Caco-2 (cell line): ENCODE measurements around the gene FOXL3. TPM values are rescaled to one million over a fixed set of nuclear protein-coding genes. Genes with fewer than 3 reads are reported as not detected.

Experiments
- BruUV-seq: library from RNA; stranded (reverse); fragments of 400-500 nt; replicated peaks from 2 replicates; lab custom pipeline; 2021; lab: Mats Ljungman, UMichigan
- CTCF ChIA-PET: fragments of 300-600 bp; sonication (Branson Sonifier 250); formaldehyde crosslinking; loops from one replicate; lab custom pipeline; 2022; ENCODE audit warnings: antibody characterized with exemption; lab: Charles Lee
- POLR2A ChIA-PET: fragments of 300-600 bp; sonication (Branson Sonifier 250); formaldehyde crosslinking; loops from one replicate; lab custom pipeline; 2022; ENCODE audit warnings: antibody characterized with exemption; lab: Charles Lee
- DNase-seq, 2 experiments: peaks; one replicate each; pipeline versions ENCODE4 v3.0.0 to v3.0.0-alpha.2; 2020 to 2022
- H3K27me3 ChIP-seq: replicated peaks from 2 replicates; pipeline ENCODE4 v1.6.0; 2011; ENCODE audit warnings: low read length; ENCODE audit not compliant: control insufficient read depth, insufficient read depth
- H3K36me3 ChIP-seq: 2 replicates; pipeline ENCODE4 v1.5.1; 2011; ENCODE audit warnings: low read length; ENCODE audit not compliant: control insufficient read depth, insufficient read depth
- H3K4me1 ChIP-seq: fragments of 250-450 bp; sonication (Bioruptor Pico); 2 replicates; pipeline ENCODE4 v1.5.1; 2020; ENCODE audit warnings: mild to moderate bottlenecking
- H3K4me3 ChIP-seq: 2 replicates; pipeline ENCODE4 v1.5.1; 2011; ENCODE audit warnings: low read depth, mild to moderate bottlenecking, control low read depth, low read length
- H3K9me3 ChIP-seq: fragments of 250-450 bp; sonication (Bioruptor Pico); 2 replicates; pipeline ENCODE4 v1.5.1; 2020; ENCODE audit warnings: mild to moderate bottlenecking, moderate library complexity
- H3K27ac Mint-ChIP-seq: one replicate; pipeline ENCODE4 v1.8.0; 2022; ENCODE audit warnings: mixed read lengths; ENCODE audit not compliant: unreplicated experiment
- H3K27me3 Mint-ChIP-seq: one replicate; pipeline ENCODE4 v1.8.0; 2022; ENCODE audit warnings: mixed read lengths; ENCODE audit not compliant: insufficient read depth, unreplicated experiment
- H3K36me3 Mint-ChIP-seq: one replicate; pipeline ENCODE4 v1.8.0; 2022; ENCODE audit warnings: mild to moderate bottlenecking, mixed read lengths; ENCODE audit not compliant: insufficient read depth, unreplicated experiment
- H3K4me1 Mint-ChIP-seq: one replicate; pipeline ENCODE4 v1.8.0; 2022; ENCODE audit warnings: low read depth, mixed read lengths; ENCODE audit not compliant: unreplicated experiment
- H3K4me3 Mint-ChIP-seq: one replicate; pipeline ENCODE4 v1.8.0; 2022; ENCODE audit warnings: mild to moderate bottlenecking, moderate library complexity, mixed read lengths; ENCODE audit not compliant: unreplicated experiment
- H3K9me3 Mint-ChIP-seq: one replicate; pipeline ENCODE4 v1.8.0; 2022; ENCODE audit warnings: mixed read lengths; ENCODE audit not compliant: unreplicated experiment
- CTCF ChIP-seq, 2 experiments: fragments of 200-600 bp in 1 of 2; IDR thresholded peaks; 1 replicate in 1 of 2; 2 replicates in 1 of 2; pipeline versions ENCODE4 v1.5.1 to v1.8.0; 2011 to 2022; ENCODE audit warnings: antibody characterized with exemption in 1 of 2, control low read depth in 1 of 2, inconsistent platforms in 1 of 2, low read depth in 1 of 2, low read length in 1 of 2, mild to moderate bottlenecking in 1 of 2, moderate library complexity in 1 of 2; ENCODE audit not compliant: insufficient read depth in 1 of 2, severe bottlenecking in 1 of 2, unreplicated experiment in 1 of 2
- intact Hi-C: fragments of 100-400 bp; cut with micrococcal nuclease; formaldehyde crosslinking; loops from one replicate; pipeline ENCODE4 v1.10.0; 2022; ENCODE audit not compliant: unreplicated experiment
- total RNA-seq: library from RNA; stranded (reverse); gene quantifications from 2 replicates; pipeline ENCODE4 v1.2.3, GENCODE V29; 2022

Gene FOXL3
- total RNA-seq, 1 experiment from 2014 or later: not detected

GRCh38 chr7:266851-267840 lies 22.8 kb upstream of the FOXL3 start:
- no peak overlapping the region for H3K27ac Mint-ChIP-seq
- Histone ChIP-seq H3K4me3 (no peak overlapping the region), H3K27me3 (no peaks in the 10 kb centered on the region), H3K36me3 (no peaks in the 10 kb centered on the region), H3K9me3 (peaks cover 5% of the 10 kb centered on the region), H3K4me1 (no peaks in the 10 kb centered on the region)
- POLR2A ChIA-PET: no interaction called here
- intact Hi-C loops: no loop called here
- H3K27me3 Mint-ChIP-seq: no peaks in the 10 kb centered on the region
- peaks cover 8% of the 10 kb centered on the region for H3K9me3 Mint-ChIP-seq
- H3K36me3 Mint-ChIP-seq: peaks cover 16% of the 10 kb centered on the region
- BruUV-seq: no TSS peak
- TF ChIP-seq CTCF (IDR thresholded peaks at IDR 0.05; ENCODE audit: insufficient read depth in 1 of 2, low read depth in 1 of 2, low read length in 1 of 2, severe bottlenecking in 1 of 2, unreplicated experiment in 1 of 2): peak; percentile 83 to 85
- no peak overlapping the region for H3K4me3 Mint-ChIP-seq
- peak; percentile 79 to 83 for DNase-seq
- CTCF ChIA-PET: interaction anchor here (0.6 to 1.5 kb wide), 3 partner anchors 63 to 203 kb away, joined by 3 to 6 read pairs (median 3); no protein-coding TSS in a partner anchor
- H3K4me1 Mint-ChIP-seq: peaks cover 5% of the 10 kb centered on the region

DNA sequence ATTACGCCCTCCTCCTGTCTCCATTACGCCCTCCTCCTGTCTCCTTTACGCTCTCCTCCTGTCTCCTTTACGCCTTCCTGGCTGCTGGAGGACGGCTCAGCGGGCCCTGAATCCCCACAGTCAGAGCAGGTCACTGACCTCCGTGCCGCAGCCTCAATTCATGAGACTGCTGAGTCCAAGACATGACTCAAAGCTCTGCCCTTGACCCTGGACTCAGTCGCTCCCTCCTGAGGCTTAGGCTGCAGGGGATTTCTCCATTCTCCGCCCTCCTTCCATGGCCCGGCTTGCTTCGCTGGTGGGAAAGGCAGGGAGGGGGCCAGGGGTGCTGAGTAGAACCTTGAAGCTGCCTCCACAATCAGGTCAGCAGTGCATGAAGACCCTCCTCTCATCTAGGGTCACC lies 21.0 kb upstream of the FOXL3 start:
- ChIA-PET POLR2A (no interaction called here), CTCF (no interaction called here)
- Mint-ChIP-seq H3K4me3 (no peak overlapping the region), H3K4me1 (no peaks in the 10 kb centered on the region), H3K36me3 (peaks cover 7% of the 10 kb centered on the region), H3K27ac (no peak overlapping the region), H3K27me3 (no peaks in the 10 kb centered on the region), H3K9me3 (peaks cover 15% of the 10 kb centered on the region)
- intact Hi-C loops: no loop called here
- Histone ChIP-seq H3K36me3 (no peaks in the 10 kb centered on the region), H3K4me3 (no peak overlapping the region), H3K4me1 (no peaks in the 10 kb centered on the region), H3K27me3 (no peaks in the 10 kb centered on the region), H3K9me3 (no peaks in the 10 kb centered on the region; the same call in 1 of the 2 replicates)
- TF ChIP-seq CTCF (IDR thresholded peaks at IDR 0.05; ENCODE audit: insufficient read depth in 1 of 2, low read depth in 1 of 2, low read length in 1 of 2, severe bottlenecking in 1 of 2, unreplicated experiment in 1 of 2): no peak
- no TSS peak for BruUV-seq
- no peak for DNase-seq

- Histone ChIP-seq H3K9me3 (peaks cover 3% of the 10 kb centered on the region), H3K27me3 (no peaks in the 10 kb centered on the region), H3K4me3 (no peak overlapping the region), H3K4me1 (no peaks in the 10 kb centered on the region), H3K36me3 (no peaks in the 10 kb centered on the region)
- H3K9me3 Mint-ChIP-seq: peaks cover 22% of the 10 kb centered on the region
- no TSS peak for BruUV-seq
- H3K4me1 Mint-ChIP-seq: no peaks in the 10 kb centered on the region
- TF ChIP-seq CTCF (IDR thresholded peaks at IDR 0.05; ENCODE audit: insufficient read depth in 1 of 2, low read depth in 1 of 2, low read length in 1 of 2, severe bottlenecking in 1 of 2, unreplicated experiment in 1 of 2): no peak
- ChIA-PET CTCF (no interaction called here), POLR2A (no interaction called here)
- no peak overlapping the region for H3K4me3 Mint-ChIP-seq
- DNase-seq: no peak
- no peak overlapping the region for H3K27ac Mint-ChIP-seq
- peaks cover under 1% of the 10 kb centered on the region for H3K36me3 Mint-ChIP-seq
- intact Hi-C loops: no loop called here
- no peaks in the 10 kb centered on the region for H3K27me3 Mint-ChIP-seq
These were observed 20.2 kb upstream of the FOXL3 start for GRCh38 chr7:269721-270120.
